ENCODE results near the gene SVEP1.
A peak's percentile ranks its signal among the peaks of the same experiment; 100 is the strongest.

The SVEP1 gene

GRCh38 chr9:110332766-110333165, 246.8 kb downstream of the SVEP1 start:
- H3K27ac ChIP-seq: no peak overlapping the region
- TF ChIP-seq, protein P1, sequence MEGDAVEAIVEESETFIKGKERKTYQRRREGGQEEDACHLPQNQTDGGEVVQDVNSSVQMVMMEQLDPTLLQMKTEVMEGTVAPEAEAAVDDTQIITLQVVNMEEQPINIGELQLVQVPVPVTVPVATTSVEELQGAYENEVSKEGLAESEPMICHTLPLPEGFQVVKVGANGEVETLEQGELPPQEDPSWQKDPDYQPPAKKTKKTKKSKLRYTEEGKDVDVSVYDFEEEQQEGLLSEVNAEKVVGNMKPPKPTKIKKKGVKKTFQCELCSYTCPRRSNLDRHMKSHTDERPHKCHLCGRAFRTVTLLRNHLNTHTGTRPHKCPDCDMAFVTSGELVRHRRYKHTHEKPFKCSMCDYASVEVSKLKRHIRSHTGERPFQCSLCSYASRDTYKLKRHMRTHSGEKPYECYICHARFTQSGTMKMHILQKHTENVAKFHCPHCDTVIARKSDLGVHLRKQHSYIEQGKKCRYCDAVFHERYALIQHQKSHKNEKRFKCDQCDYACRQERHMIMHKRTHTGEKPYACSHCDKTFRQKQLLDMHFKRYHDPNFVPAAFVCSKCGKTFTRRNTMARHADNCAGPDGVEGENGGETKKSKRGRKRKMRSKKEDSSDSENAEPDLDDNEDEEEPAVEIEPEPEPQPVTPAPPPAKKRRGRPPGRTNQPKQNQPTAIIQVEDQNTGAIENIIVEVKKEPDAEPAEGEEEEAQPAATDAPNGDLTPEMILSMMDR (conservative IDR thresholded peaks at IDR 0.05): no peak

DNA sequence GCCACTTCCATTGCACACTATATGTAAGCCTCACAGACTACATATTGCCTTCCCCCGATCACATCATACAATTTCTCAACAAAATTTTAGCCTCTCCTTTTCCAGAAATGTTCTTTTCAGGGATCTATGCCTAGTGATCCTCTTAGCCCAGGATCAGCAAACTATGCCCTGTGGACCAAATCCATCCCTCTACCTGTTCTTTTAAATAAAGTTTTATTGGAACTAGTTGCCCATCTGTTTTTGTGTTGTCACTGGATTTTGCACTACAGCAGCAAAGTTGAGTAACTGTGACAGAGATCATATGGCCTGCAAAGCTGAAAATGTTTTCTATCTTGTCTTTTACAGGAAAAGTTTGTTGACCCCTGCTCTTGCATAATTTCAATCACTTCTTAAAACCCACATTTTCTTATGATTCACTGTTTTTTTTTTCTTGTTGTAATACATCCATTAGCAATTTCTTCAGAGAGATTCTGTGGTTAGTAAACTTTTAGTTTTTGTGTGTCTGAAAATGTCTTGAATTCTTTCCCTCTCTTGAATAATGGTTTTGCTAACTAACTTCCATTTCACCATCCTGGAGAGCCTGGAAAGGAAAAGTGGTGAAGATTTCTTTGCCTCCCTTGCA, 248.9 kb downstream of the SVEP1 start:
- H3K27ac ChIP-seq: peak overlapping the region; percentile 48
- TF ChIP-seq, protein P1 (conservative IDR thresholded peaks at IDR 0.05): no peak

GRCh38 chr9:110329639-110330230, 249.8 kb downstream of the SVEP1 start:
- TF ChIP-seq, protein P1 (conservative IDR thresholded peaks at IDR 0.05): no peak
- H3K27ac ChIP-seq: peak overlapping the region; percentile 48

- TF ChIP-seq, protein P1 (conservative IDR thresholded peaks at IDR 0.05): no peak
- H3K27ac ChIP-seq: no peak overlapping the region
These were observed 250.8 kb downstream of the SVEP1 start for GRCh38 chr9:110328763-110329162.

- TF ChIP-seq, protein P1 (conservative IDR thresholded peaks at IDR 0.05): no peak
- no peak overlapping the region for H3K27ac ChIP-seq
These were observed 251.8 kb downstream of the SVEP1 start for GRCh38 chr9:110327716-110328115.

GRCh38 chr9:110323818-110324217, 255.7 kb downstream of the SVEP1 start:
- TF ChIP-seq, protein P1 (conservative IDR thresholded peaks at IDR 0.05): no peak

GRCh38 chr9:110320651-110321445, 258.7 kb downstream of the SVEP1 start:
- no peak overlapping the region for H3K27ac ChIP-seq
- TF ChIP-seq, protein P1 (conservative IDR thresholded peaks at IDR 0.05): no peak

More at GRCh38 chr9:110323818-110324217, 255.7 kb downstream of the SVEP1 start:
- no peak overlapping the region for H3K27ac ChIP-seq
